Germinal center (tissue), 1 donor: Measurements from ENCODE around the gene PRDM16.

Source experiments
- DNase-seq: peaks from one replicate; pipeline ENCODE4 v3.0.0; 2012; ENCODE audit warnings: mixed read lengths, low spot score

The PRDM16 gene

GRCh38 chr1:3475839-3476573 is 407.0 kb downstream of the PRDM16 start:
- DNase-seq = no peak

- no peak for DNase-seq
These were observed 407.7 kb downstream of the PRDM16 start for GRCh38 chr1:3476666-3477065.

GRCh38 chr1:3477241-3477995 is 408.4 kb downstream of the PRDM16 start:
- peak; percentile 47 for DNase-seq

- no peak for DNase-seq
These were observed 409.2 kb downstream of the PRDM16 start for GRCh38 chr1:3478187-3478586.

GRCh38 chr1:3479511-3480368 is 410.7 kb downstream of the PRDM16 start:
- no peak for DNase-seq

- no peak for DNase-seq
These were observed 411.3 kb downstream of the PRDM16 start for GRCh38 chr1:3480369-3480719.

GRCh38 chr1:3481046-3481445 is 412.0 kb downstream of the PRDM16 start:
- DNase-seq = no peak

- no peak for DNase-seq
These were observed 412.9 kb downstream of the PRDM16 start for GRCh38 chr1:3481836-3482375.

- DNase-seq = peak; percentile 48
These were observed 413.4 kb downstream of the PRDM16 start for GRCh38 chr1:3482378-3482849.

- no peak for DNase-seq
These were observed 414.4 kb downstream of the PRDM16 start for GRCh38 chr1:3483380-3483779.

- DNase-seq = peak; percentile 65
These were observed 414.9 kb downstream of the PRDM16 start for GRCh38 chr1:3483801-3484444.

- DNase-seq = no peak
These were observed 416.0 kb downstream of the PRDM16 start for GRCh38 chr1:3485016-3485415.
